ENCODE measurements around the gene TAF11L8. TPM values are rescaled to one million over a fixed set of nuclear protein-coding genes. Genes with fewer than 3 reads are reported as not detected.

Gene TAF11L8
- not detected in 2 replicates for total RNA-seq

GRCh38 chr5:17590860-17591259 lies at the start of gene TAF11L8:
Gene TAF11L8 (minus strand): TSS chr5:17590960.

DNA sequence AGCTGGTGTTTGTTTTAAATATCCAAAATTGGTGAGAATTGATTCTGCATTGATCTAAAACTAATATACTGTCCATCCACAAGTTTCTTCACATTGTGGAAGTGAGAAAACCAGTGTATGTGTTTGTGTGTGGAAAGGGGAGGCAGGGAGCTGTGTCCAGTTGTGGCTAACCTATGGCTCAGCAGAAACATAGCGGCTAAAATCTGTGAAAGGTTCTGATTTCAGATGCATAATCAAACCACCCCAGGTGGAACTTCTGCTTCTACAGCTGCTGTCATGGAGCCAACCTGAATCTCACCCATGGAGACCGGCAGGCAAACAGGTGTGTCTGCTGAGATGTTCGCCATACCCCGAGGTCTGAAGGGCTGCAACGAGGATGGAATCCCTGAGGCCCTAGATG lies 43.4 kb upstream of the TAF11L8 start, which contains the start of gene TAF11L14:
Gene TAF11L14 (plus strand): TSS at position 301 of the 400 bp plus-strand sequence.

GRCh38 chr5:17631788-17632187 lies 41.0 kb upstream of the TAF11L8 start, which contains the start of gene TAF11L13:
Gene TAF11L13 (plus strand): TSS chr5:17632088.

DNA sequence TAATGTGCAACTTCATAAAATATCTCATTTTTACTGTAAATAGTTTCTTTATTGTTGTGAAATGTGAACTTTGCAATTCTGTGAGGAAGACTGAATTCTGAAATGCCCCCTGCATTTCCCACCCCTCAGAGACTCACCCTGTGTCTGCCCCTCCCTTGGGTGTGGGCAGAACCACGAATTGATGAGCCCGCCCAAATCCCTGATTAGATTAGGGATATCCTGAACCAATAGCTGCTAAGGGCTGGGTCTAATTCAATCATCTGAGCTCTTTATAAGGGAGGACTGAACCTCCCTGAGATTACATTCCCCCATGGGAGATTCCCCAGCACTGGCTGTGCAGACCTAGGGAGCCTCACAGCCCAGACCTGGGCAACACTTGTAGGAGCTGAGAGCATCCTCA lies 19.3 kb upstream of the TAF11L8 start, which contains the start of gene TAF11L12:
Gene TAF11L12 (plus strand): TSS at position 301 of the 400 bp plus-strand sequence.

GRCh38 chr5:17603880-17604279 lies 13.1 kb upstream of the TAF11L8 start, which contains the start of gene TAF11L11:
Gene TAF11L11 (plus strand): TSS chr5:17604183.

DNA sequence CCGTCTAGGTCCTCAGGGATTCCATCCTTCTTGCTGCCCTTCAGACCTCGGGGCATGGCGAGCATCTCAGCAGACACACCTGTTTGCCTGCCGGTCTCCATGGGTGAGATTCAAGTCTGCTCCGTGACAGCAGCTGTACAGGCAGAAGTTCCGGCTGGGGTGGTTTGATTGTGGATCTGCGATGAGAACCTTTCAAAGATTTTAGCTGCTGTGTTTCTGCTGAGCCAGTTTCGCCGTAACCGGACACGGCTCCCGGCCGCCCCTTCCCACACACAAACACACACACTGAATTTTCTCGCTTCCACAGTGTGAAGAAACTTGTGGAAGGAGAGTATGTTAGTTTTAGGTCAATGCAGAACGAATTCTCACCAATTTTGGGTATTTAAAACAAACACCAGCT lies 7.0 kb upstream of the TAF11L8 start, which contains the start of gene TAF11L10:
Gene TAF11L10 (minus strand): TSS at position 101 of the 400 bp plus-strand sequence.

DNA sequence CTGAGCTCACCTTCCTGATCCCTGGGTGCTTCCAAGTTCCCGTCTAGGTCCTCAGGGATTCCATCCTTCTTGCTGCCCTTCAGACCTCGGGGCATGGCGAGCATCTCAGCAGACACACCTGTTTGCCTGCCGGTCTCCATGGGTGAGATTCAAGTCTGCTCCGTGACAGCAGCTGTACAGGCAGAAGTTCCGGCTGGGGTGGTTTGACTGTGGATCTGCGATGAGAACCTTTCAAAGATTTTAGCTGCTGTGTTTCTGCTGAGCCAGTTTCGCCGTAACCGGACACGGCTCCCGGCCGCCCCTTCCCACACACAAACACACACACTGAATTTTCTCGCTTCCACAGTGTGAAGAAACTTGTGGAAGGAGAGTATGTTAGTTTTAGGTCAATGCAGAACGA lies 3.5 kb upstream of the TAF11L8 start, which contains the start of gene TAF11L9:
Gene TAF11L9 (minus strand): TSS at position 140 of the 400 bp plus-strand sequence.

GRCh38 chr5:17585658-17586057 lies 5.1 kb downstream of the TAF11L8 start, which contains the start of gene TAF11L7:
Gene TAF11L7 (minus strand): TSS chr5:17585758.

Other genes with a start within 250 kb of the TAF11L8 start
- gene TAF11L2, start 92.7 kb downstream of the TAF11L8 start, total RNA-seq = not detected in 2 replicates
- gene TAF11L3, start 72.6 kb downstream of the TAF11L8 start, total RNA-seq = not detected in 2 replicates
- not detected in 2 replicates for gene TAF11L4, start 69.2 kb downstream of the TAF11L8 start, total RNA-seq
- not detected in 2 replicates for gene TAF11L5, start 65.7 kb downstream of the TAF11L8 start, total RNA-seq
- gene TAF11L6, start 62.3 kb downstream of the TAF11L8 start, total RNA-seq = not detected in 2 replicates
- not detected in 2 replicates for gene TAF11L7, start 5.2 kb downstream of the TAF11L8 start, total RNA-seq
- gene TAF11L9, start 3.4 kb upstream of the TAF11L8 start, total RNA-seq = not detected in 2 replicates
- not detected in 2 replicates for gene TAF11L10, start 6.9 kb upstream of the TAF11L8 start, total RNA-seq
- gene TAF11L11, start 13.2 kb upstream of the TAF11L8 start, total RNA-seq = not detected in 2 replicates
- not detected in 2 replicates for gene TAF11L12, start 19.4 kb upstream of the TAF11L8 start, total RNA-seq
- not detected in 2 replicates for gene TAF11L13, start 41.1 kb upstream of the TAF11L8 start, total RNA-seq
- not detected in 2 replicates for gene TAF11L14, start 43.5 kb upstream of the TAF11L8 start, total RNA-seq

All from bronchus fibroblast of lung (primary cell).